ENCODE data around the gene SLC9A3. TPM values are rescaled to one million over a fixed set of nuclear protein-coding genes. Genes with fewer than 3 reads are reported as not detected.

The SLC9A3 gene
- total RNA-seq, 4 donors from 2014 or later: 4.8 to 701 (median 183) TPM

DNA sequence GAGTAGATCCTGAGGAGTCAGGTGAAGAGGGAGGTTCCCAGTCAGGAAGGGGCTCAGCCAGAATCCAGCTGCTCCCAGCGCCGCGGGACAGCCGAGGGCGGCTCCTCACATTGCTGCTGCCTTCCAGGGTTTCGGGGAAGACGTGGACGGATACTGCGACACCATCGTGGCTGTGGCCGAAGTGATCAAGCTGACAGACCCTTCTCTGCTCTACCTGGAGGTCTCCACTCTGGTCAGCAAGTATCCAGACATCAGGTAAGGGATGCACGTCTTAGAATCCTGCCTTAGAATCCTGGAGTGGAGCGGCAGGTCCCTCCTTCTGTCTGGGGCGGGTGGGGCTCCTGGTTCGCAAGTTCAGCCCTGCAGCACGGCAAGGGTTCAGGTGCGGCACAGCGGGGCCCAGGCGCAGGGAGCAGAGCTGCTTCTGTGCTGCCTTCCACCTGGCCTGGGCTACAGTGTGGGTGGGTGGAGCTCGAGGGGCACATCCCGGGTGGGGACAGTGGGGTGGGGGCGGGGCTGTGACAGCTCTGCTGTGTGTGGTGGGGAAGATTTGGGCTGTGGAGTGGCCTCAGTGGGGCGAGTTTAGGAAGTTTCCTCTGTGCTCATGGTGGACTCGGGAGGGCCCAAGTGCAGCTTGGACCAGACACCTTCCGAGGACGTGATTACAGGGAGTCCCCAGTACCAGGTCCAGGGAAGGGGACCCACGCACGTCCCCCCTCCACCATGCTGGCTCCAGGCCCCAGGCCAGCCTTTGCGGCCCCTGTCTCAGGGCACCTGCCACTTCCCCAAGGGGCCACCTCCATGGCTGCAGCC is 58.5 kb downstream of the SLC9A3 start:
- Histone ChIP-seq H3K4me1 (no peaks in the 10 kb centered on the region), H3K36me3 (peaks cover 0 to 18% (median 8%) of the 10 kb centered on the region in 4 donors), H3K27me3 (no peaks in the 10 kb centered on the region), H3K4me3 (no peak overlapping the region), H3K9me3 (no peaks in the 10 kb centered on the region), H3K27ac (no peak overlapping the region)
- DNase-seq: peak; percentile 5
- intact Hi-C loops (cut with DNase I; ENCODE audit: low total_unique reads) (loop anchor here (10.0 kb wide), 1 partner anchor 439 kb away; no protein-coding TSS in a partner anchor), in situ Hi-C loops (cut with MboI; ENCODE audit: low pct_ligation_motif_present in 1 of 4, low pct_unique_long_range_greater_than_20kb in 1 of 4, low sequenced_read_pairs in 3 of 4) (no loop called here)
- WGBS, 2 donors (ENCODE audit: low coverage in 1 of 2): 86% methylated on average over 28 of the region's 29 CpGs; no CpG with 5 or more reads in 1 of the 2 donors
- TF ChIP-seq CTCF (IDR thresholded peaks at IDR 0.05): no peak
- TF ChIP-seq POLR2AphosphoS5 (IDR thresholded peaks at IDR 0.05): no peak
- TF ChIP-seq POLR2A (IDR thresholded peaks at IDR 0.05): no peak
- no peak for TF ChIP-seq EP300 (IDR thresholded peaks at IDR 0.05; ENCODE audit: low read depth)

DNA sequence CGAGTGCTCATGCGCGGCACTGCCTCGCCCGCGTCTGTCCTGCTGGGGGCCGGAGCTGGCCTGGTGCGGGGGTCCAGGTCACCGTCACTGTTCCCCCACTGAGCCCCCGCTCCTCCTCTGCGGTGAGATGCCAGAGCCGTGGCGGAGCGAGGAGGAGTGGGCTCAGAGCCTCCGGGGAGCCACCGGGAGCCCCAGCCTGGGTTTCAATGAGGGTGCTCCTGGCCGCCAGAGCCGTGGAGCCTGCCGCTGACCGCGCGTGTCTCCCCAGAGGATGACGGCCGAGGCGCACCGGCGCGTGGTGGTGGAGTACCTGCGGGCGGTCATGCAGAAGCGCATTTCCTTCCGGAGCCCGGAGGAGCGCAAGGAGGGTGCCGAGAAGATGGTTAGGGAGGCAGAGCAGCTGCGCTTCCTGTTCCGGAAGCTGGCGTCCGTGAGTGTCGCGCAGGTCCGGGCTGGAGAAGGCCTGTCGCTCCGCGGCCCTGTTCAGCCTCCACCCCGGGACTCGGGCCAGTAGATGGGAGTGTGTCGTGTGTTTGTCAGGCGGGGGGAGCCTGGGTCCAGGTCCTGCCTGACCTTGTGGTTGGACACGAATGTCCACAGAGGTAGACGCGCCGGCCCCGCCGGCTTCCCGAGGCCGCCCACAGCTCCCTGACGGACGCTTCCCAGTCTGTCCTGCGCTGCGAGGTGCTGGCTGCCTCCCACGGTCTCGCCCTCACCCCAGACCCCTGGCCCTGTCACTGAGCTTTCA is 59.2 kb downstream of the SLC9A3 start:
- Histone ChIP-seq H3K36me3 (peaks cover 0 to 21% (median 8%) of the 10 kb centered on the region in 4 donors), H3K9me3 (no peaks in the 10 kb centered on the region), H3K4me1 (no peaks in the 10 kb centered on the region), H3K27ac (no peak overlapping the region), H3K4me3 (no peak overlapping the region), H3K27me3 (no peaks in the 10 kb centered on the region)
- TF ChIP-seq POLR2AphosphoS5 (IDR thresholded peaks at IDR 0.05) (no peak), POLR2A (IDR thresholded peaks at IDR 0.05) (no peak), CTCF (IDR thresholded peaks at IDR 0.05) (no peak), EP300 (IDR thresholded peaks at IDR 0.05; ENCODE audit: low read depth) (no peak)
- DNase-seq: peak; percentile 5
- 95% methylated on average over 56 of the region's 63 CpGs; no CpG with 5 or more reads in 1 of the 2 donors for WGBS, 2 donors (ENCODE audit: low coverage in 1 of 2)
- intact Hi-C loops (cut with DNase I; ENCODE audit: low total_unique reads): loop anchor here (10.0 kb wide), 1 partner anchor 440 kb away; no protein-coding TSS in a partner anchor
- in situ Hi-C loops (cut with MboI; ENCODE audit: low pct_ligation_motif_present in 1 of 4, low pct_unique_long_range_greater_than_20kb in 1 of 4, low sequenced_read_pairs in 3 of 4): no loop called here

DNA sequence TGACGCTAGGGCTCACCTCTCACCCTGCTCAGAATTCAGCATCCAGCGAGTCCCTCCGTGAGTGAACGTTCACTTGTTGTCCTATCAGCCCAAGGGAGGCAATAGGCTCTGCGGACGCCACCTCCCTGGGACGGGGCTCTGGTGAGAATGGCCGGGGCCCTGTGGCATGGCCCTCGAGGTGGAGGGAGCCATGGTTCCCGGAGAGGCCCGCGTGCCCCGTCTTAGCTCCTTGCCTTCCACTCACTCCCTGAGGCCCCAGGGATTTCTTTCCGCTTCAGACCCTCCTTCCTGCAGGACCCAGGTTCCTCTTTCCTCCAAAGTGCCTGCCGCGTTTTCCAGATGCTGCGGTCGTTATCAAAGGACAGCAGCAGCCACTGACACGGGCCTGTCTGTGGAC is 59.8 kb downstream of the SLC9A3 start:
- no peak for TF ChIP-seq POLR2A (IDR thresholded peaks at IDR 0.05)
- no peak for TF ChIP-seq POLR2AphosphoS5 (IDR thresholded peaks at IDR 0.05)
- no peak for TF ChIP-seq EP300 (IDR thresholded peaks at IDR 0.05; ENCODE audit: low read depth)
- TF ChIP-seq CTCF (IDR thresholded peaks at IDR 0.05): no peak
- Histone ChIP-seq H3K27me3 (no peaks in the 10 kb centered on the region), H3K4me1 (no peaks in the 10 kb centered on the region), H3K9me3 (no peaks in the 10 kb centered on the region), H3K4me3 (no peak overlapping the region), H3K27ac (no peak overlapping the region), H3K36me3 (peaks cover 0 to 26% (median 8%) of the 10 kb centered on the region in 4 donors)
- 93% methylated on average over 19 of the region's 19 CpGs; no CpG with 5 or more reads in 1 of the 2 donors for WGBS, 2 donors (ENCODE audit: low coverage in 1 of 2)
- peak; percentile 8 for DNase-seq
- intact Hi-C loops (cut with DNase I; ENCODE audit: low total_unique reads): loop anchor here (10.0 kb wide), 1 partner anchor 440 kb away; no protein-coding TSS in a partner anchor
- in situ Hi-C loops (cut with MboI; ENCODE audit: low pct_ligation_motif_present in 1 of 4, low pct_unique_long_range_greater_than_20kb in 1 of 4, low sequenced_read_pairs in 3 of 4): no loop called here

GRCh38 chr5:463952-464351 is 60.3 kb downstream of the SLC9A3 start:
- H3K36me3 ChIP-seq: peaks cover 0 to 31% (median 8%) of the 10 kb centered on the region in 4 donors
- no peak overlapping the region for H3K4me3 ChIP-seq
- no peaks in the 10 kb centered on the region for H3K27me3 ChIP-seq
- in situ Hi-C loops (cut with MboI; ENCODE audit: low pct_ligation_motif_present in 1 of 4, low pct_unique_long_range_greater_than_20kb in 1 of 4, low sequenced_read_pairs in 3 of 4): no loop called here
- H3K4me1 ChIP-seq: no peaks in the 10 kb centered on the region
- 81 to 98% methylated on average over 8 to 18 of the region's 18 CpGs for WGBS, 2 donors (ENCODE audit: low coverage in 1 of 2)
- no peak overlapping the region for H3K27ac ChIP-seq
- no peaks in the 10 kb centered on the region for H3K9me3 ChIP-seq
- TF ChIP-seq POLR2A (IDR thresholded peaks at IDR 0.05) (no peak), POLR2AphosphoS5 (IDR thresholded peaks at IDR 0.05) (no peak), EP300 (IDR thresholded peaks at IDR 0.05; ENCODE audit: low read depth) (no peak)
- intact Hi-C loops (cut with DNase I; ENCODE audit: low total_unique reads): loop anchor here (10.0 kb wide), 1 partner anchor 441 kb away; no protein-coding TSS in a partner anchor
- DNase-seq: peak; percentile 15

Data from transverse colon (tissue), 4 donors.